SIG-M5 treated with dmso at 0.1 percent for 504 hours (cell line): ENCODE measurements around the gene DNAJC24.

Source experiments
- DNase-seq: peaks from one replicate; lab custom pipeline; 2025; ENCODE audit not compliant: unreplicated experiment; lab: John Stamatoyannopoulos, UW

The DNAJC24 gene

GRCh38 chr11:31414338-31414737 is 44.7 kb downstream of the DNAJC24 start:
- DNase-seq, result no peak

DNA sequence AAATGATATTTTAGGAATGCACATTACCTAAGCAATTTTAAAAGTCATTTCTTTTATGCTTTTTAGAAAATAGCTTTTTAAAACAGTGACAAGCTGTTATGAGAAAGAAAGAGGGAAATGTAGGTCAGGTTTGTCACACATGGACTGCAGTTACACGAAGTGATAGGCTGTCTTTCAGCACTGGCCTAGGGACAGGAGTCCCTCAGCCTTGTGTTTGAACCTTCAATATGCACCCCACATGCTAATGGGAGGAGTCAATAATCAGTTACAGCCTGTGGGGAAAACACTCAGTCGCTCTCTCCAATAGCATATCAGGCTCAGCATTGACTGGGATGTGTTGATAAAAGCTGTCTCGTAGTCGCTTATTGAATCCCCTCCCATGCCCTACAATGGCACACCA is 45.8 kb downstream of the DNAJC24 start:
- no peak for DNase-seq

DNA sequence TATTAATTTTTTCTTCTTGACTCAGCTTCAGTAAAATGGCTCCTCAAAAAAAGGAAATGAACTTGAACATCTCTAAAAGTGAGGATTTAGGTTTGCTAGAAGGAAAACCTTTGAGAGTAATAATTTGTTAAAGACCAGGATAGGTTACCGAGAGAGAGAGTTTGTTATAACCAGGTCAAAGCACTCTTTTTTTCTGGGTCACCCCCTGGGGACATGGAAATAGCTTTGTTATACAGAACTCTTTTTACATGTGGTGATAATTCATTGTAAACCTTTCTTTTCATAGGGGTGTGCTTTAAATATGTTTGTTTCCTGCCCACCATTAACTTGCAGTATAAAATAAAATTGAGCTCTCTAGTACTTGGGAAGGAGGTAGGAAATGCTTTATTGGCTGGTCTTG is 47.7 kb downstream of the DNAJC24 start:
- DNase-seq, result no peak

DNA sequence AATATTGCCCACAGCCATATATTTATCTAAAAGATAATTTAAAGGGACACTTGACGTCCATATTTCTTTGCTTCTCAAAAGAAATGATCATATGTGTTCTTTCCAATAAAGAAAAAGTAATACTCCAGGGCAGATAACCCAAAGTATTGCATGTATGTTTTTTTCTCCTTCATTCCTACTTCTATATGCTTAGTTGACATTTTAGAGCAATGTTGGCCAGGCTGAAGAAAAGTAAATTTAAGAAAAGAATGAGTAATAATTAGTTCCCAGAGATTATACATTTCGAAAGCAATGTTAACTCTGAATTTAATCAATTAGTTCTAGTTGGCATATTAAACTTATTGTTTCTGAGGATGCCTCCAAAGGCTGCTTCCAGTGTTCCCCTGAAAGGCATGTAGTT is 48.2 kb downstream of the DNAJC24 start:
- no peak for DNase-seq

DNA sequence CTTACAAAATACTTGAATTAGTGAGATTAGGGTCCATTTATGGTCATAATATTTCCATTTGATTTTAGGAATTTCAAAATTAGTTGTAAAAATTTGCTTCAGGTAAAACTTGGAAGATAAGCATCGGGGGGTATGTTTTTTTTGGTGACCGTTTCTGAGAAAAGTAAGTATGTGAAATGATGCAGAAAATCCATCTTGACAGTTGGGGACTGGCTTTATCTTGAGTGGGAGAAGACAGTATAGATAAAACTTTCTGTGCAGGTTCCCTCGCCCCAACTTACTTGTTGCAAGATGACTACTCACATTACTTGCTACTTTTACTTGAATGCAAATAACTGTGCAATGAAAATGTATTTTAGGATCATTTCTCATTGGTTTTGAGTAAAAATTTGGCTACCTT is 49.5 kb downstream of the DNAJC24 start:
- no peak for DNase-seq

GRCh38 chr11:31419669-31420068 is 50.0 kb downstream of the DNAJC24 start:
- no peak for DNase-seq

GRCh38 chr11:31421820-31422219 is 52.2 kb downstream of the DNAJC24 start:
- no peak for DNase-seq

DNA sequence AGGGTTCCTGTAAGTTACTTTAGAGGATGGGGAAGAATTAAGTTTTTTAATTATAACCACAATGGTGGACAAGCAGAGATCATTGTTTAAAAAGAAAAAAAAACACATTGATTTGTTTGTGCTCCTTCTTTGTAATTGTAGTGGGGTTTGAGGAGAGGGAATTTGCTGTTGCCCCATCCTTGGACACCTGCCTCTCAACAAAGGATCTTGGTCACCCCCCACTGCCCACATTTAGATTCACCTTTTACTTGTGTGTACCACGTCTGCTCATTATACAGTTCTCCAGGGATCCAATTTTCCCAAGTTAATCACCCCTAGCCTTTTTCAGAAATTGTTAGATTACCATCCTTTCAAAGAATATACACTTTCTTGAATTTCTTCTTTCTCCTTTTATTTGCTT is 53.0 kb downstream of the DNAJC24 start:
- no peak for DNase-seq

DNA sequence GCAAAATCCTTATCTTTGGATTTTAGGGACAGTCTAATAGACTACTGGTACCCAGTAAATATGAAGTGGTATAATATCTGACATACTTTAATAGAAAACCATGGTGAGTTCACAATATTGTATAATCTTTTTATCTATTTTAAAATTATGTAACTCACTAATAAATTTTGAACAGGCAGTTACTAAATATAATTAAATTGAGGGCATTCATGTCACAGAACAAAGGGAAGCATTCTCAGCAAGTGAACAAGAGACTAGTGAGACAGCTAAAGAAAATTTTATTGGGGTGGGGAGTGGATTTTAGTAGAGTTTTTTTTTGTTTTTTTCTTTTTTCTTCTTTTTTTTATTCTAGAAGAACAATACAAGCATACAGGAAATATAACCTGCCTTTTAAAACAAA is 55.0 kb downstream of the DNAJC24 start:
- no peak for DNase-seq

- no peak for DNase-seq
These were observed 64.2 kb downstream of the DNAJC24 start for GRCh38 chr11:31433851-31434250.

- DNase-seq, result no peak
These were observed 68.2 kb downstream of the DNAJC24 start for GRCh38 chr11:31437742-31438435.

GRCh38 chr11:31441296-31441695 is 71.6 kb downstream of the DNAJC24 start:
- no peak for DNase-seq

DNA sequence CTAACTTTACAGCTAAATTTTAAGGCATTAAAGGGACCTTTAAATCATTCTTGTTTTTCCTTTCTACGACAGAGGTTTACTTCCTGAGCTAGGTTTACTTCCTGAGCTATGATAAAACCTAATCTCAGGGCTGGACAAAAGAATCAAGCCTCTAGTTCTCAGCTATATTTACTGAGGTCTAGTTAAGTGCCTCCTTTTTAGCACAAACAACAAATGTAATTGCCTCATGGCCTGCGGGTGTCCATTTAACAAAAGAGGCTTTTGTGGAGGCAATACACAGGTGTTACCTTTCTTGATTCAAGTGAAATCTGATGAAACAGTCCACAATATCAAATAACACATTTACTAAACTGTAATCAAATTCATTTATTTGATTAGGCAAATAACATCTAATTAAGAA is 72.4 kb downstream of the DNAJC24 start:
- DNase-seq, result no peak

DNA sequence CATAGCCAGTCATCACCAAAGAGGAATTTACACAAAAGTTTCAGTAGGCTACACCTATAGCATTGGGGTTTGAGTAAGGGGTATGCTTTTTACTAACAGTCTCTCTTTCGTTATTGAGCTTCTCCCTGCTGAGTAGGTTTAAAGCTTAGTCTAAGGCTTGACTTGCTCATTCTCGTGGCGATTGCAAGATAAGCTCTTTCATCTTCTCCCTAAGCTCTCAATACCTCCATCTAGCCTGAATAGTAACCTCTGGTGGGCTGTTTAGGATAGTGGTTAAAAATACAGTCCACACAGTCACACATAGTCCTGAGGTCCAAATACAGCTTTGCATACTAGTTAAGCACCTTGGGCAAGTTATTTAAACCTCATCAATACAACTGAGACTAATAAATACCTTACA is 74.1 kb downstream of the DNAJC24 start:
- no peak for DNase-seq

DNA sequence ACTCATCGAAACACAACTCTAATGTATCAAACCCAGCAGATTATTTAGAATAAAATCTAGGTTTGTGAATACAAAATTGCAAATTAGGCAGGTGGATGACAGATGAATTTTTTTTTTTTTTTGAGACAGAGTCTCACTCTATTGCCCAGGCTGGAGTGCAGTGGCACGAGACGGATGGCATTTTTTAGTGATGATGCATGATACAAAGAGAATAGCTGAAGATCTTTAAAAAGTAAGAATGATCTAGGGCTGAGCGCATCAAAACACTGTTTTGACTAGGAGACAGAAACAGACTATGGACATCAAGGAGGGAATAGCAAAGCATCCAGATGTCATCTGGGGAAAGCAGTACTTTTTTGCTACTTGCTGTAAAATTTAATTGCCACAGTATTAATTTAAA is 76.0 kb downstream of the DNAJC24 start:
- DNase-seq, result no peak

GRCh38 chr11:31449040-31449439 is 79.4 kb downstream of the DNAJC24 start:
- DNase-seq, result no peak

GRCh38 chr11:31450841-31451240 is 81.2 kb downstream of the DNAJC24 start:
- DNase-seq, result no peak

GRCh38 chr11:31455177-31455576 is 85.5 kb downstream of the DNAJC24 start:
- no peak for DNase-seq

GRCh38 chr11:31464436-31464835 is 94.8 kb downstream of the DNAJC24 start:
- DNase-seq, result no peak

- no peak for DNase-seq
These were observed 104.4 kb downstream of the DNAJC24 start for GRCh38 chr11:31474083-31474482.

DNA sequence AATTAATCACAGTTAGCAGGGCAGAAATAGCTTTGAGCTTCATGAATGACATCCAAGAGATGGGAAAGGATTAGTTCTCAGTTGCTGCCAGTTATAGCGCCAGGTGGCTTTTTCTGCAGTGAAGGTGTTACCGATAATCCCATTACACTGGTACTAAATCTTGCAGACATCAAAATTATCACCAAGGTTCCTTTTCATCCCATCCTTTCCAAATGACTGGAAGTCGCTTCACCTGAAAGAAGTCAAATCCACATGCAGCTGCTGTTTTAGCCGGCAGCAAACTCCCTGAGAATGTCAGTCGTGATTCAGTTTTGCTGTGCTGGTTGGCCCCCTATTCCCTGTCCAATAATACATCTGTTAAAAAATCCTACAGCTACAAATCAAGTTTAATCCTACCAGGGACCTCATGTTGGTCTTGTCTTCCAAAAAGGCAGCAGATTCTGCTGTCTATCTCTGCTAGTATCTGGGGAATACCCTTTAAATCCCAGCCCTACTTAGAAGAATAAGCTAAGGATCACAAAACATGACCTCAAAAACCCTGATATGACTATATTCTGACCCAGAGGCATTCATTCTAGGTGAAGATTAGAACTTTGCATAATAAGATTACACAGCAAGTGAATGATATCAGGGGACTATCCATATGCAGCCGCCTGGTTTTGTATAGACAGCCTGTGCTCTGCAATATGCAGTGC is 108.0 kb downstream of the DNAJC24 start:
- no peak for DNase-seq

DNA sequence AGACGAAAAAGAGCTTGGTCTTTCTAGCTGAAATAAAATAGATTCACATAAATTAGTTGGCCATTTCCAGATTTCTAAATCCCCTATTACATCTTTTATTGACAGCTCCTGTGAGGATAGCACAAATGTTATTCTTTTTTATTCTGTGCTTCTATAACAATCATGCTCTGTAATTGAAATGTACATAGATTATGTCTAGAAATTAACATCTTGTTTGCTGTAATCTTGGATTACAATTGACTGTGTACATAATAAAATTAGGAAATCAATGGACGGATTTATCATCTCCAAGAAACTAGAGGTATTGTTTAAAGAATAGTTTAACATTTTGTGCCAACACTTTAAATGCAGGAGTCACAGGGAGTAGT is 108.5 kb downstream of the DNAJC24 start:
- DNase-seq, result no peak

GRCh38 chr11:31479066-31479465 is 109.4 kb downstream of the DNAJC24 start:
- DNase-seq, result no peak
